ENCODE measurements around the gene PARP12.

Gene PARP12

DNA sequence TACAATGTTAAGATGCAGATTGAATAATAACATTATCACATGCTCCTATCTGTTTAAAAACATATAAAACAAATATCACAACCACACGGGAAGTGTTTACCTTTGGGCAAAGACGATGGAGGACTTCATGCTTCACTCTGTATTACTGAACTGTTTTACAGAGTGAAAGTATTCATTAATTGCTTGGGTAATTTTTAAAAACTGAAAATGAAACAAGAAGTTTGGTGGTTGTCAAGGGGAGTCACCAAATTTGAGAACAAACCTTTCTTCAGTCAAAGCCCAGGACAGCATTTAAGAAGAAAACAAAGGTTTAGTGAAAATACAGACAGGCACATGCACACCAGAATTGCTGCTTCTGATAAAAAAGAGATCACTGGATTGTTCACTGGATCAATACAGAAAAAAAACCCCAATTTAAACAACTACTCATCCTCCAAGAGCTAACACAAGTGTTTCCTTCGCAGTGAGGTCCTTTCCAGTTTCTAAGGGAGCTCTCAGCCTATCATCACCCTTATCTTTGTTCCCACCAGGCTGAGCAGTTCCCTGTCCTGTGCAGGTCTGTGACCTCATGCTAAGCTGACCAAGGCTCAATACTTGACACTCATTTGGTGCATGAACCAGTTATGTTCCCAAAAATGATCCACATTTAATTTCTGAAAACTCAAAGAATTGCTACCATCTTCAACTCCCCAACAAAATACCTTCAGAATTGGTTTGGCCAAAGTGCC, 8.8 kb downstream of the PARP12 start:
- DNase-seq (ENCODE audit: low read depth), result no peak
- TF ChIP-seq CTCF (conservative IDR thresholded peaks at IDR 0.05; ENCODE audit: low read length), result no peak
- H3K4me3 ChIP-seq (ENCODE audit: low read length), result no peak overlapping the region

- H3K4me3 ChIP-seq (ENCODE audit: low read length), result no peak overlapping the region
- DNase-seq (ENCODE audit: low read depth), result no peak
- no peak for TF ChIP-seq CTCF (conservative IDR thresholded peaks at IDR 0.05; ENCODE audit: low read length)
Observed at GRCh38 chr7:140051820-140052219, 10.9 kb downstream of the PARP12 start.

- no peak for DNase-seq (ENCODE audit: low read depth)
- TF ChIP-seq CTCF (conservative IDR thresholded peaks at IDR 0.05; ENCODE audit: low read length), result no peak
- no peak overlapping the region for H3K4me3 ChIP-seq (ENCODE audit: low read length)
Observed at GRCh38 chr7:140050100-140050499, 12.7 kb downstream of the PARP12 start.

- no peak for DNase-seq (ENCODE audit: low read depth)
- no peak overlapping the region for H3K4me3 ChIP-seq (ENCODE audit: low read length)
- no peak for TF ChIP-seq CTCF (conservative IDR thresholded peaks at IDR 0.05; ENCODE audit: low read length)
Observed at GRCh38 chr7:140049339-140050024, 13.3 kb downstream of the PARP12 start.

DNA sequence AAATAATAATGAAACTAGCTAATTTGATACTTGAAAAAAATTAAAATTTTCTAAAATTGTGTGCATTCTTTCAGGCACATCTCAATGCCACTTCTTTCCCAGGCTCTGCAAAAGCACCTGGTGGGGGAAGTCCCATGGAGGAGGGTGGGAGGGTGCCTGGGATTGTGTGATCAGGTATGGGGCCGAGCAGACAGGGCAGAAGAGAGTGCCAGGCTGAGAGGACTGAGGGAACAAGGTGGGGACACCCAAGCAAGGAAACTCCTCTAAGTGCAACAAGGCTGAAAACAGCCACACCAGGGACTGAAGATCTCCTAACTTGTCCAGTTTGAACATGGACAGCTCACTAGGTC, 13.8 kb downstream of the PARP12 start:
- no peak overlapping the region for H3K4me3 ChIP-seq (ENCODE audit: low read length)
- TF ChIP-seq CTCF (conservative IDR thresholded peaks at IDR 0.05; ENCODE audit: low read length), result no peak
- no peak for DNase-seq (ENCODE audit: low read depth)

GRCh38 chr7:140048138-140048537, 14.6 kb downstream of the PARP12 start:
- DNase-seq (ENCODE audit: low read depth), result no peak
- H3K4me3 ChIP-seq (ENCODE audit: low read length), result no peak overlapping the region
- no peak for TF ChIP-seq CTCF (conservative IDR thresholded peaks at IDR 0.05; ENCODE audit: low read length)

- TF ChIP-seq CTCF (conservative IDR thresholded peaks at IDR 0.05; ENCODE audit: low read length), result no peak
- DNase-seq (ENCODE audit: low read depth), result no peak
- H3K4me3 ChIP-seq (ENCODE audit: low read length), result no peak overlapping the region
Observed at GRCh38 chr7:140047197-140047596, 15.6 kb downstream of the PARP12 start.

All from AG10803 (cell line).